Measurements from ENCODE around the gene GPR15LG. TPM values are rescaled to one million over a fixed set of nuclear protein-coding genes. Genes with fewer than 3 reads are reported as not detected.

Gene GPR15LG
- total RNA-seq, 1 experiment from 2014 or later = not detected

GRCh38 chr10:84191106-84191505, 17.5 kb downstream of the GPR15LG start:
- Histone ChIP-seq H2AFZ (ENCODE audit: low read depth, low read length, poor library complexity, severe bottlenecking) (no peak overlapping the region), H3K36me3 (ENCODE audit: control insufficient read depth in 1 of 2, insufficient read depth in 2 of 2, low read length in 2 of 2) (no peaks in the 10 kb centered on the region), H3K79me2 (ENCODE audit: insufficient read depth, low read length) (no peaks in the 10 kb centered on the region), H3K9ac (ENCODE audit: low read length) (no peak overlapping the region), H4K20me1 (ENCODE audit: insufficient read depth) (no peaks in the 10 kb centered on the region), H3K27me3 (ENCODE audit: insufficient read depth, low read length) (peaks cover 4% of the 10 kb centered on the region; the same call in 1 of the 2 replicates), H3K9me2 (ENCODE audit: insufficient read depth) (no peaks in the 10 kb centered on the region), H3K4me3 (replicated peaks in 1 of 2; ENCODE audit: low read depth in 1 of 2, low read length in 2 of 2) (no peak overlapping the region), H3K9me3 (ENCODE audit: control insufficient read depth in 1 of 2, insufficient read depth in 1 of 2, low read depth in 1 of 2, low read length in 2 of 2) (no peaks in the 10 kb centered on the region), H3K4me2 (ENCODE audit: low read length) (no peak overlapping the region), H3K27ac (ENCODE audit: low read depth, low read length) (no peak overlapping the region), H3K4me1 (ENCODE audit: control insufficient read depth in 1 of 2, insufficient read depth in 2 of 2, low read length in 2 of 2) (no peaks in the 10 kb centered on the region)
- ATAC-seq (no peak), DNase-seq (ENCODE audit: low read depth, low spot score) (no peak)
- CTCF ChIA-PET = interaction anchor here (1.8 kb wide), 1 partner anchor 14 kb away, joined by 5 read pairs; no protein-coding TSS in a partner anchor
- RAD21 ChIA-PET (ENCODE audit: low non-redundant PET in 1 of 2, low total read pairs in 2 of 2, uncharacterized antibody in 2 of 2, unreplicated experiment in 2 of 2) = no interaction called here
- BruUV-seq (replicated peaks) = no TSS peak
- POLR2A ChIA-PET = no interaction called here
- TF ChIP-seq SIN3A (IDR thresholded peaks at IDR 0.05; ENCODE audit: low read depth) (no peak), YY1 (IDR thresholded peaks at IDR 0.05; ENCODE audit: extremely low read depth, insufficient replicate concordance, low read depth, low read length) (no peak), EZH2 (IDR thresholded peaks at IDR 0.05) (no peak)
- intact Hi-C loops (cut with micrococcal nuclease) = no loop called here

- no peaks in the 10 kb centered on the region for H3K36me3 ChIP-seq (ENCODE audit: control insufficient read depth in 1 of 2, insufficient read depth in 2 of 2, low read length in 2 of 2)
- H3K4me1 ChIP-seq (ENCODE audit: control insufficient read depth in 1 of 2, insufficient read depth in 2 of 2, low read length in 2 of 2) = no peaks in the 10 kb centered on the region
- ChIA-PET POLR2A (no interaction called here), RAD21 (ENCODE audit: low non-redundant PET in 1 of 2, low total read pairs in 2 of 2, uncharacterized antibody in 2 of 2, unreplicated experiment in 2 of 2) (no interaction called here), CTCF (no interaction called here)
- DNase-seq (ENCODE audit: low read depth, low spot score) = no peak
- ATAC-seq = no peak
- no peak for TF ChIP-seq SP1 (IDR thresholded peaks at IDR 0.05; ENCODE audit: low read depth)
- TF ChIP-seq YY1 (IDR thresholded peaks at IDR 0.05; ENCODE audit: extremely low read depth, insufficient replicate concordance, low read depth, low read length) = no peak
- TF ChIP-seq ZBTB33 (IDR thresholded peaks at IDR 0.05; ENCODE audit: extremely low read depth, insufficient replicate concordance, low read length) = no peak
- no peak for TF ChIP-seq POLR2AphosphoS5 (IDR thresholded peaks at IDR 0.05; ENCODE audit: low read depth, low read length)
- no peak for TF ChIP-seq SRF (IDR thresholded peaks at IDR 0.05; ENCODE audit: low read depth)
- TF ChIP-seq CTCF (IDR thresholded peaks at IDR 0.05 in 2 of 3, conservative IDR thresholded peaks at IDR 0.05 in 1 of 3; ENCODE audit: borderline replicate concordance in 1 of 3, insufficient read depth in 1 of 3, low read depth in 2 of 3, low read length in 2 of 3) = no peak
- no TSS peak for BruUV-seq (replicated peaks)
- no peak overlapping the region for H3K9ac ChIP-seq (ENCODE audit: low read length)
- H2AFZ ChIP-seq (ENCODE audit: low read depth, low read length, poor library complexity, severe bottlenecking) = no peak overlapping the region
- H3K27ac ChIP-seq (ENCODE audit: low read depth, low read length) = no peak overlapping the region
- H4K20me1 ChIP-seq (ENCODE audit: insufficient read depth) = no peaks in the 10 kb centered on the region
- no peak overlapping the region for H3K4me3 ChIP-seq (replicated peaks in 1 of 2; ENCODE audit: low read depth in 1 of 2, low read length in 2 of 2)
- intact Hi-C loops (cut with micrococcal nuclease) = no loop called here
- H3K9me2 ChIP-seq (ENCODE audit: insufficient read depth) = no peaks in the 10 kb centered on the region
- H3K9me3 ChIP-seq (ENCODE audit: control insufficient read depth in 1 of 2, insufficient read depth in 1 of 2, low read depth in 1 of 2, low read length in 2 of 2) = no peaks in the 10 kb centered on the region
- H3K79me2 ChIP-seq (ENCODE audit: insufficient read depth, low read length) = no peaks in the 10 kb centered on the region
- H3K4me2 ChIP-seq (ENCODE audit: low read length) = no peak overlapping the region
- H3K27me3 ChIP-seq (ENCODE audit: insufficient read depth, low read length) = peaks cover 19% of the 10 kb centered on the region
Observed at GRCh38 chr10:84193327-84193726, 19.7 kb downstream of the GPR15LG start.
